Measurements from ENCODE around the gene GPS2. TPM values are rescaled to one million over a fixed set of nuclear protein-coding genes. Genes with fewer than 3 reads are reported as not detected.

GPS2 gene
- total RNA-seq, 1 experiment from 2014 or later, result 61.1 TPM

GRCh38 chr17:7290685-7291084 lies 24.5 kb downstream of the GPS2 start:
- no TSS peak for BruUV-seq (replicated peaks)
- no peak overlapping the region for H3K27ac Mint-ChIP-seq (ENCODE audit: unreplicated experiment)
- peaks cover 8% of the 10 kb centered on the region for H3K36me3 Mint-ChIP-seq (ENCODE audit: insufficient read depth, unreplicated experiment)
- H3K4me3 Mint-ChIP-seq (ENCODE audit: low read depth, unreplicated experiment), result no peak overlapping the region
- H3K4me1 Mint-ChIP-seq (ENCODE audit: low read depth, unreplicated experiment), result peaks cover 8% of the 10 kb centered on the region
- no peaks in the 10 kb centered on the region for H3K9me3 Mint-ChIP-seq (ENCODE audit: low read depth, unreplicated experiment)
- no peak for DNase-seq
- intact Hi-C loops (cut with micrococcal nuclease; ENCODE audit: unreplicated experiment), result no loop called here
- TF ChIP-seq CTCF (IDR thresholded peaks at IDR 0.05; ENCODE audit: unreplicated experiment), result no peak
- CTCF ChIA-PET, result no interaction called here
- H3K27me3 Mint-ChIP-seq (ENCODE audit: unreplicated experiment), result peaks cover 31% of the 10 kb centered on the region

- CTCF ChIA-PET, result no interaction called here
- Mint-ChIP-seq H3K4me3 (ENCODE audit: low read depth, unreplicated experiment) (no peak overlapping the region), H3K36me3 (ENCODE audit: insufficient read depth, unreplicated experiment) (peaks cover 8% of the 10 kb centered on the region), H3K9me3 (ENCODE audit: low read depth, unreplicated experiment) (no peaks in the 10 kb centered on the region), H3K4me1 (ENCODE audit: low read depth, unreplicated experiment) (peaks cover 4% of the 10 kb centered on the region), H3K27ac (ENCODE audit: unreplicated experiment) (no peak overlapping the region), H3K27me3 (ENCODE audit: unreplicated experiment) (peaks cover 31% of the 10 kb centered on the region)
- DNase-seq, result no peak
- intact Hi-C loops (cut with micrococcal nuclease; ENCODE audit: unreplicated experiment), result no loop called here
- BruUV-seq (replicated peaks), result no TSS peak
- TF ChIP-seq CTCF (IDR thresholded peaks at IDR 0.05; ENCODE audit: unreplicated experiment), result no peak
These were observed 25.0 kb downstream of the GPS2 start for GRCh38 chr17:7290166-7290565.

GRCh38 chr17:7289256-7290032 lies 25.7 kb downstream of the GPS2 start:
- Mint-ChIP-seq H3K27me3 (ENCODE audit: unreplicated experiment) (peaks cover 31% of the 10 kb centered on the region), H3K36me3 (ENCODE audit: insufficient read depth, unreplicated experiment) (peaks cover 3% of the 10 kb centered on the region), H3K4me1 (ENCODE audit: low read depth, unreplicated experiment) (no peaks in the 10 kb centered on the region), H3K4me3 (ENCODE audit: low read depth, unreplicated experiment) (no peak overlapping the region), H3K9me3 (ENCODE audit: low read depth, unreplicated experiment) (no peaks in the 10 kb centered on the region), H3K27ac (ENCODE audit: unreplicated experiment) (no peak overlapping the region)
- intact Hi-C loops (cut with micrococcal nuclease; ENCODE audit: unreplicated experiment), result no loop called here
- no peak for TF ChIP-seq CTCF (IDR thresholded peaks at IDR 0.05; ENCODE audit: unreplicated experiment)
- CTCF ChIA-PET, result interaction anchor here (0.5 to 0.7 kb wide), 2 partner anchors 22 to 281 kb away, joined by 3 to 10 read pairs; no protein-coding TSS in a partner anchor
- DNase-seq, result no peak
- no TSS peak for BruUV-seq (replicated peaks)

- no peak for DNase-seq
- peaks cover 15% of the 10 kb centered on the region for H3K36me3 Mint-ChIP-seq (ENCODE audit: insufficient read depth, unreplicated experiment)
- no peak overlapping the region for H3K4me3 Mint-ChIP-seq (ENCODE audit: low read depth, unreplicated experiment)
- H3K4me1 Mint-ChIP-seq (ENCODE audit: low read depth, unreplicated experiment), result peaks cover 5% of the 10 kb centered on the region
- no TSS peak for BruUV-seq (replicated peaks)
- intact Hi-C loops (cut with micrococcal nuclease; ENCODE audit: unreplicated experiment), result no loop called here
- no peaks in the 10 kb centered on the region for H3K9me3 Mint-ChIP-seq (ENCODE audit: low read depth, unreplicated experiment)
- H3K27me3 Mint-ChIP-seq (ENCODE audit: unreplicated experiment), result peaks cover 45% of the 10 kb centered on the region
- no peak for TF ChIP-seq CTCF (IDR thresholded peaks at IDR 0.05; ENCODE audit: unreplicated experiment)
- CTCF ChIA-PET, result no interaction called here
- no peak overlapping the region for H3K27ac Mint-ChIP-seq (ENCODE audit: unreplicated experiment)
These were observed 29.5 kb downstream of the GPS2 start for GRCh38 chr17:7285679-7286078.

Measured in Calu3 (cell line).